ENCODE data around the gene DOCK3.

- TF ChIP-seq CTCF (IDR thresholded peaks at IDR 0.05; ENCODE audit: low read depth, low read length, poor library complexity, severe bottlenecking) = peak; percentile 85
- TF ChIP-seq EZH2phosphoT487 (IDR thresholded peaks at IDR 0.05; ENCODE audit: borderline replicate concordance, low read length) = no peak
Measured at GRCh38 chr3:51390246-51391074, 715.7 kb downstream of the DOCK3 start.

Data from DOHH2 (cell line).